LHCN-M2 (cell line): ENCODE results near the gene MCUB. TPM values are rescaled to one million over a fixed set of nuclear protein-coding genes. Genes with fewer than 3 reads are reported as not detected.

ENCODE experiments used
- DNase-seq: peaks from one replicate; pipeline ENCODE4 v3.0.0-alpha.2; 2012; ENCODE audit warnings: low read depth
- total RNA-seq: library from RNA; depleted of rRNA; stranded (reverse); fragments of >200 nt; gene quantifications from 2 replicates; pipeline ENCODE4 v1.2.3, GENCODE V29; 2014; rRNA removed

Gene MCUB
- total RNA-seq, 1 experiment from 2014 or later = 104 TPM

- DNase-seq = no peak
These were observed 168.3 kb downstream of the MCUB start for GRCh38 chr4:109728385-109728784.

- DNase-seq = no peak
These were observed 169.2 kb downstream of the MCUB start for GRCh38 chr4:109729117-109729717.

- peak; percentile 54 for DNase-seq
These were observed 169.9 kb downstream of the MCUB start, which contains the start of gene PLA2G12A for GRCh38 chr4:109729718-109730618. Gene PLA2G12A, minus strand, starts transcription at chr4:109730070. Its CDS starts 261 bp downstream, at chr4:109729809.

- DNase-seq = no peak
These were observed 170.8 kb downstream of the MCUB start for GRCh38 chr4:109730619-109731545.

- no peak for DNase-seq
These were observed 173.7 kb downstream of the MCUB start for GRCh38 chr4:109733728-109734127.

GRCh38 chr4:109735566-109736365 lies 175.7 kb downstream of the MCUB start:
- no peak for DNase-seq

Other genes starting within 250 kb of the MCUB start
- 19.2 and 25.6 TPM in 2 replicates for gene SEC24B, start 126.4 kb upstream of the MCUB start, total RNA-seq
- gene CASP6, start 143.2 kb downstream of the MCUB start, total RNA-seq = 29.6 and 33.0 TPM in 2 replicates
- 12.5 and 15.2 TPM in 2 replicates for gene PLA2G12A, start 169.8 kb downstream of the MCUB start, total RNA-seq
- 0.83 and 0.98 TPM in 2 replicates for gene CFI, start 241.8 kb downstream of the MCUB start, total RNA-seq